ENCODE measurements around the gene LPGAT1.

LPGAT1 gene

DNA sequence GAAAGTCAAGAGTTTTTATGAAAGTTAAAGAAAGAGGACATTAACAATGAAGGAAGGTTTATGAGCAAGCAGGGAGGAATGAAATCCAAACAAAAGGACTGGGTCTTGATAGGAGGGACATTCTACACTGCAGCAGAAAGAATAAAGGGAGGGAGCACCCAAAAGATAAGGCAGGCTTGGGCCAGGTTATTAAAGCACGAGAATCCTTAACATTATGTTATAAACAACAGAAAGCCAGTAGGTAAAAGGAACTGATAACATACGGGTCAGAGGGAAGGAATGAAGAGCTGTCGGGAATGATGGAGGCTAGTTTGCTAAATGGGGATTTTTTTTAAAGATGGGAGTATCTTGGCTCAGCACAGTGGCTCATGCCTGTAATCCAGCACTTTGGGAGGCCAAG lies 19.4 kb downstream of the LPGAT1 start:
- no peak for DNase-seq (ENCODE audit: low read depth in 1 of 2, low spot score in 1 of 2)
- H3K4me3 ChIP-seq (replicated peaks; ENCODE audit: insufficient read depth, low read length) = no peak overlapping the region
- H3K27ac ChIP-seq (replicated peaks) = no peak overlapping the region; the same call in 1 of the 2 replicates
- TF ChIP-seq GABPA (IDR thresholded peaks at IDR 0.05; ENCODE audit: low read depth) = no peak
- no peaks in the 10 kb centered on the region for H3K27me3 ChIP-seq (ENCODE audit: insufficient read depth, poor library complexity, severe bottlenecking)

DNA sequence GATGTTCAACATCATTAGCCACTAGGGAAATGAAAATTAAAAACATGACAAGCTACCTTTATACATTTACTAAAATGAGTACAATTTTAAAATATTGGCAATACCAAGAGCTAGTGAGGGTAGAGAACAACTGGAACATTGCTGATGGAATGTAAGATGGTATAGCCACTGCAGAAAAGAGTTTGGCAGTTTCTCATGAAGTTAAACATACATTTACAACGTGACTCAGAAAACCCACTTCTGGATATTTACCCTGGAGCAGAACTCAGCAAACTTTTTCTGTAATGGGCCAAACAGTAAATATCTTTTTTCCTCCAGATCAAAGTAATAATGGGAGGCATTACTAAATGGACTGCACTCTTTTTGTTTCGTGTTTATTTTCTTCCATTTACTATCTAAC lies 22.1 kb downstream of the LPGAT1 start:
- Histone ChIP-seq H3K27ac (replicated peaks) (no peak overlapping the region), H3K27me3 (ENCODE audit: insufficient read depth, poor library complexity, severe bottlenecking) (no peaks in the 10 kb centered on the region), H3K4me3 (replicated peaks; ENCODE audit: insufficient read depth, low read length) (no peak overlapping the region)
- TF ChIP-seq, protein P1, sequence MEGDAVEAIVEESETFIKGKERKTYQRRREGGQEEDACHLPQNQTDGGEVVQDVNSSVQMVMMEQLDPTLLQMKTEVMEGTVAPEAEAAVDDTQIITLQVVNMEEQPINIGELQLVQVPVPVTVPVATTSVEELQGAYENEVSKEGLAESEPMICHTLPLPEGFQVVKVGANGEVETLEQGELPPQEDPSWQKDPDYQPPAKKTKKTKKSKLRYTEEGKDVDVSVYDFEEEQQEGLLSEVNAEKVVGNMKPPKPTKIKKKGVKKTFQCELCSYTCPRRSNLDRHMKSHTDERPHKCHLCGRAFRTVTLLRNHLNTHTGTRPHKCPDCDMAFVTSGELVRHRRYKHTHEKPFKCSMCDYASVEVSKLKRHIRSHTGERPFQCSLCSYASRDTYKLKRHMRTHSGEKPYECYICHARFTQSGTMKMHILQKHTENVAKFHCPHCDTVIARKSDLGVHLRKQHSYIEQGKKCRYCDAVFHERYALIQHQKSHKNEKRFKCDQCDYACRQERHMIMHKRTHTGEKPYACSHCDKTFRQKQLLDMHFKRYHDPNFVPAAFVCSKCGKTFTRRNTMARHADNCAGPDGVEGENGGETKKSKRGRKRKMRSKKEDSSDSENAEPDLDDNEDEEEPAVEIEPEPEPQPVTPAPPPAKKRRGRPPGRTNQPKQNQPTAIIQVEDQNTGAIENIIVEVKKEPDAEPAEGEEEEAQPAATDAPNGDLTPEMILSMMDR (IDR thresholded peaks at IDR 0.05; ENCODE audit: insufficient read depth, low read length) = no peak
- TF ChIP-seq POLR2AphosphoS5 (IDR thresholded peaks at IDR 0.05; ENCODE audit: low read depth) (no peak), GABPA (IDR thresholded peaks at IDR 0.05; ENCODE audit: low read depth) (no peak), SPI1 (IDR thresholded peaks at IDR 0.05; ENCODE audit: borderline replicate concordance, low read depth) (no peak)
- TF ChIP-seq, protein P2, sequence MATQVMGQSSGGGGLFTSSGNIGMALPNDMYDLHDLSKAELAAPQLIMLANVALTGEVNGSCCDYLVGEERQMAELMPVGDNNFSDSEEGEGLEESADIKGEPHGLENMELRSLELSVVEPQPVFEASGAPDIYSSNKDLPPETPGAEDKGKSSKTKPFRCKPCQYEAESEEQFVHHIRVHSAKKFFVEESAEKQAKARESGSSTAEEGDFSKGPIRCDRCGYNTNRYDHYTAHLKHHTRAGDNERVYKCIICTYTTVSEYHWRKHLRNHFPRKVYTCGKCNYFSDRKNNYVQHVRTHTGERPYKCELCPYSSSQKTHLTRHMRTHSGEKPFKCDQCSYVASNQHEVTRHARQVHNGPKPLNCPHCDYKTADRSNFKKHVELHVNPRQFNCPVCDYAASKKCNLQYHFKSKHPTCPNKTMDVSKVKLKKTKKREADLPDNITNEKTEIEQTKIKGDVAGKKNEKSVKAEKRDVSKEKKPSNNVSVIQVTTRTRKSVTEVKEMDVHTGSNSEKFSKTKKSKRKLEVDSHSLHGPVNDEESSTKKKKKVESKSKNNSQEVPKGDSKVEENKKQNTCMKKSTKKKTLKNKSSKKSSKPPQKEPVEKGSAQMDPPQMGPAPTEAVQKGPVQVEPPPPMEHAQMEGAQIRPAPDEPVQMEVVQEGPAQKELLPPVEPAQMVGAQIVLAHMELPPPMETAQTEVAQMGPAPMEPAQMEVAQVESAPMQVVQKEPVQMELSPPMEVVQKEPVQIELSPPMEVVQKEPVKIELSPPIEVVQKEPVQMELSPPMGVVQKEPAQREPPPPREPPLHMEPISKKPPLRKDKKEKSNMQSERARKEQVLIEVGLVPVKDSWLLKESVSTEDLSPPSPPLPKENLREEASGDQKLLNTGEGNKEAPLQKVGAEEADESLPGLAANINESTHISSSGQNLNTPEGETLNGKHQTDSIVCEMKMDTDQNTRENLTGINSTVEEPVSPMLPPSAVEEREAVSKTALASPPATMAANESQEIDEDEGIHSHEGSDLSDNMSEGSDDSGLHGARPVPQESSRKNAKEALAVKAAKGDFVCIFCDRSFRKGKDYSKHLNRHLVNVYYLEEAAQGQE (IDR thresholded peaks at IDR 0.05; ENCODE audit: insufficient replicate concordance, low read depth) = no peak
- no peak for DNase-seq (ENCODE audit: low read depth in 1 of 2, low spot score in 1 of 2)

DNA sequence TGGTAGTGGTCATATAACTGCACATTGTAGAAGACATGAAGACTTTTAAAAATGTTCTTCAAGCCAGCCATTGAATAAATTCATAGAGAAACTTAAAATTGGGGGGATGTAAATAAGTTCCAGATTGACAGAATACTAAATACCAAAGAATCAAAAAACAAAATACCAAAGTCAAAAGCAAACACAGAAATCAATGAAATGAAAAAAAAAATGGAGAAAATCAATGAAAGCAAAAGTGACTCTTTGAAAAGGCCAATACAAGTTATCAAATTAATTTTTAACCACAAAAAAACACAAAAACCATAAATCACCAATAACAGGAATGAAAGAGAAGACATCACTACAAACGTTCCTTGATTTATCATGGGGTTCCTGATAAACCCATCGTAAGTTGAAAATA lies 25.6 kb downstream of the LPGAT1 start:
- Histone ChIP-seq H3K27ac (replicated peaks) (no peak overlapping the region), H3K27me3 (ENCODE audit: insufficient read depth, poor library complexity, severe bottlenecking) (no peaks in the 10 kb centered on the region), H3K4me3 (replicated peaks; ENCODE audit: insufficient read depth, low read length) (no peak overlapping the region)
- TF ChIP-seq, protein P2 (IDR thresholded peaks at IDR 0.05; ENCODE audit: insufficient replicate concordance, low read depth) = no peak
- TF ChIP-seq, protein P1 (IDR thresholded peaks at IDR 0.05; ENCODE audit: insufficient read depth, low read length) = no peak
- no peak for TF ChIP-seq SPI1 (IDR thresholded peaks at IDR 0.05; ENCODE audit: borderline replicate concordance, low read depth)
- no peak for TF ChIP-seq GABPA (IDR thresholded peaks at IDR 0.05; ENCODE audit: low read depth)
- TF ChIP-seq POLR2AphosphoS5 (IDR thresholded peaks at IDR 0.05; ENCODE audit: low read depth) = no peak
- DNase-seq (ENCODE audit: low read depth in 1 of 2, low spot score in 1 of 2) = no peak

DNA sequence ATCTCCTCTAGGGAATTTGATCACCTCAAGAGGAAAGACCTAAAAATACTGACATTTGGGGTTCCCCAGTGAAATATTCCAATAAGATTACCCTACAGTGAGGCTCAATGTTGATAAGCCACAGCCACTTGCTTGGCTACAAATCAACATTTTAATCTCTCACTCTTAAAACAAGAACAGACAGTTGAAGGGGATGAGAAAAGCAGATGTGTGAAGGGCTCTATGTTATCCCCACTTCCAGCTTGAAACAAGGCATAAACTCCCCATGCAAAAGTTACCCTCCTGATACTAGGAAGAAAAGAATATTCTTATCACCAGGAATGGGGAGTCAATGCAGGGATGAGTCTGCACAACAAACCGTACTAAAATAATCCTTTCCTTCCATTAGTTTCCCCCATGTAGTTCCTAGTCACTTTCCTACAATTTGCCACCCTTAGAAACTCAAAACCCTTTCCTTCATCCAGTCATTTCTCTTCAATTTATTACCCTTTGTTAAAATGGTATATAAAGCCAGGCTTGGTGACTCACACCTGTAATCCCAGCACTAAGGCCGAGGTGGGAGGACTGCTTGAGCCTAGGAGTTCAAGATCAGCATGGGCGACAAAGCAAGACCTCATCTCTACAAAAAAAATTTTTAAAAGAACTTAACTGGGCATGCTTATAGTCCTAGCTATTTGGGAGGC lies 29.5 kb downstream of the LPGAT1 start:
- no peak overlapping the region for H3K27ac ChIP-seq (replicated peaks)
- no peaks in the 10 kb centered on the region for H3K27me3 ChIP-seq (ENCODE audit: insufficient read depth, poor library complexity, severe bottlenecking)
- DNase-seq (ENCODE audit: low read depth in 1 of 2, low spot score in 1 of 2) = no peak
- TF ChIP-seq SPI1 (IDR thresholded peaks at IDR 0.05; ENCODE audit: borderline replicate concordance, low read depth) = no peak
- TF ChIP-seq POLR2AphosphoS5 (IDR thresholded peaks at IDR 0.05; ENCODE audit: low read depth) = no peak
- TF ChIP-seq, protein P2 (IDR thresholded peaks at IDR 0.05; ENCODE audit: insufficient replicate concordance, low read depth) = no peak
- TF ChIP-seq, protein P1 (IDR thresholded peaks at IDR 0.05; ENCODE audit: insufficient read depth, low read length) = no peak
- TF ChIP-seq GABPA (IDR thresholded peaks at IDR 0.05; ENCODE audit: low read depth) = no peak
- H3K4me3 ChIP-seq (replicated peaks; ENCODE audit: insufficient read depth, low read length) = no peak overlapping the region

Measured in HL-60 (cell line).